Measurements from ENCODE around the gene GMPR2. TPM values are rescaled to one million over a fixed set of nuclear protein-coding genes. Genes with fewer than 3 reads are reported as not detected.
A peak's percentile ranks its signal among the peaks of the same experiment; 100 is the strongest.

GMPR2 gene
- total and polyA plus RNA-seq, 2 of the 13 experiments (the other 11 are each of a cell fraction or from before 2014, with no cell fraction given): 210 to 273 TPM

- TF ChIP-seq TIGD3 (CRISPR knock-in tag; IDR thresholded peaks at IDR 0.05; ENCODE audit: borderline replicate concordance) (peak; percentile 92; the same call in 1 of the 2 replicates), ATF1 (CRISPR knock-in tag; IDR thresholded peaks at IDR 0.05) (no peak), FOXP4 (CRISPR knock-in tag; IDR thresholded peaks at IDR 0.05) (peak; percentile 82; the same call in 1 of the 2 replicates), ZNF777 (CRISPR knock-in tag; IDR thresholded peaks at IDR 0.05) (peak; percentile 89), MEF2D (CRISPR knock-in tag; IDR thresholded peaks at IDR 0.05) (peak; percentile 95), SALL2 (CRISPR knock-in tag; IDR thresholded peaks at IDR 0.05) (peak; percentile 100), SCMH1 (CRISPR knock-in tag; IDR thresholded peaks at IDR 0.05; ENCODE audit: borderline replicate concordance) (no peak), STAG1 (CRISPR knock-in tag; IDR thresholded peaks at IDR 0.05) (peak; percentile 42; the same call in 1 of the 2 replicates), NRL (CRISPR knock-in tag; IDR thresholded peaks at IDR 0.05; ENCODE audit: borderline replicate concordance) (peak; percentile 99), ZNF550 (CRISPR knock-in tag; IDR thresholded peaks at IDR 0.05; ENCODE audit: borderline replicate concordance) (peak; percentile 90), CREB3 (CRISPR knock-in tag; IDR thresholded peaks at IDR 0.05) (peak; percentile 96), SNAI1 (CRISPR knock-in tag; IDR thresholded peaks at IDR 0.05; ENCODE audit: borderline replicate concordance) (no peak), ARNT (IDR thresholded peaks at IDR 0.05) (no peak), ELF4 (CRISPR knock-in tag; IDR thresholded peaks at IDR 0.05; ENCODE audit: borderline replicate concordance) (peak; percentile 97; the same call in 1 of the 2 replicates), FIP1L1 (IDR thresholded peaks at IDR 0.05; ENCODE audit: borderline replicate concordance, insufficient read depth, low read depth, low read length) (peak; percentile 88; the same call in 1 of the 2 replicates)
- TF ChIP-seq, protein P1, sequence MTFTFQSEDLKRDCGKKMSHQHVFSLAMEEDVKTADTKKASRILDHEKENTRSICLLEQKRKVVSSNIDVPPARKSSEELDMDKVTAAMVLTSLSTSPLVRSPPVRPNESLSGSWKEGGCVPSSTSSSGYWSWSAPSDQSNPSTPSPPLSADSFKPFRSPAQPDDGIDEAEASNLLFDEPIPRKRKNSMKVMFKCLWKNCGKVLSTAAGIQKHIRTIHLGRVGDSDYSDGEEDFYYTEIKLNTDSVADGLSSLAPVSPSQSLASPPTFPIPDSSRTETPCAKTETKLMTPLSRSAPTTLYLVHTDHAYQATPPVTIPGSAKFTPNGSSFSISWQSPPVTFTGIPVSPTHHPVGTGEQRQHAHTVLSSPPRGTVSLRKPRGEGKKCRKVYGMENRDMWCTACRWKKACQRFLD (CRISPR knock-in tag; IDR thresholded peaks at IDR 0.05; ENCODE audit: borderline replicate concordance): peak; percentile 97
- TF ChIP-seq, protein P2, sequence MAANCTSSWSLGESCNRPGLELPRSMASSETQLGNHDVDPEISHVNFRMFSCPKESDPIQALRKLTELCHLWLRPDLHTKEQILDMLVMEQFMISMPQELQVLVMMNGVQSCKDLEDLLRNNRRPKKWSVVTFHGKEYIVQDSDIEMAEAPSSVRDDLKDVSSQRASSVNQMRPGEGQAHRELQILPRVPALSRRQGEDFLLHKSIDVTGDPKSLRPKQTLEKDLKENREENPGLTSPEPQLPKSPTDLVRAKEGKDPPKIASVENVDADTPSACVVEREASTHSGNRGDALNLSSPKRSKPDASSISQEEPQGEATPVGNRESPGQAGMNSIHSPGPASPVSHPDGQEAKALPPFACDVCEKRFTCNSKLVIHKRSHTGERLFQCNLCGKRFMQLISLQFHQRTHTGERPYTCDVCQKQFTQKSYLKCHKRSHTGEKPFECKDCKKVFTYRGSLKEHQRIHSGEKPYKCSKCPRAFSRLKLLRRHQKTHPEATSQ (CRISPR knock-in tag; IDR thresholded peaks at IDR 0.05; ENCODE audit: borderline replicate concordance): peak; percentile 86
- TF ChIP-seq, protein P3, sequence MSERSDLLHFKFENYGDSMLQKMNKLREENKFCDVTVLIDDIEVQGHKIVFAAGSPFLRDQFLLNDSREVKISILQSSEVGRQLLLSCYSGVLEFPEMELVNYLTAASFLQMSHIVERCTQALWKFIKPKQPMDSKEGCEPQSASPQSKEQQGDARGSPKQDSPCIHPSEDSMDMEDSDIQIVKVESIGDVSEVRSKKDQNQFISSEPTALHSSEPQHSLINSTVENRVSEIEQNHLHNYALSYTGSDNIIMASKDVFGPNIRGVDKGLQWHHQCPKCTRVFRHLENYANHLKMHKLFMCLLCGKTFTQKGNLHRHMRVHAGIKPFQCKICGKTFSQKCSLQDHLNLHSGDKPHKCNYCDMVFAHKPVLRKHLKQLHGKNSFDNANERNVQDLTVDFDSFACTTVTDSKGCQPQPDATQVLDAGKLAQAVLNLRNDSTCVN (CRISPR knock-in tag; IDR thresholded peaks at IDR 0.05; ENCODE audit: borderline replicate concordance): peak; percentile 90
- TF ChIP-seq, protein P4, sequence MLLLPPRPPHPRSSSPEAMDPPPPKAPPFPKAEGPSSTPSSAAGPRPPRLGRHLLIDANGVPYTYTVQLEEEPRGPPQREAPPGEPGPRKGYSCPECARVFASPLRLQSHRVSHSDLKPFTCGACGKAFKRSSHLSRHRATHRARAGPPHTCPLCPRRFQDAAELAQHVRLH (CRISPR knock-in tag; IDR thresholded peaks at IDR 0.05; ENCODE audit: borderline replicate concordance, low read depth): peak; percentile 99
Observed at GRCh38 chr14:24212924-24213865, 19.5 kb upstream of the GMPR2 start, which contains the start of gene CHMP4A (continued).
